ENCODE results near the gene SLC5A5.
"Not testable (repeated sequence)": the region's sequence is repeated elsewhere in the genome, so short reads cannot be mapped to it uniquely, and the experiment has no call there.

SLC5A5 gene

GRCh38 chr19:17872251-17873001, 681 bp downstream of the SLC5A5 start:
- peak; percentile 41 for DNase-seq

GRCh38 chr19:17873786-17874757, 2.3 kb downstream of the SLC5A5 start:
- DNase-seq: peak; percentile 67

DNA sequence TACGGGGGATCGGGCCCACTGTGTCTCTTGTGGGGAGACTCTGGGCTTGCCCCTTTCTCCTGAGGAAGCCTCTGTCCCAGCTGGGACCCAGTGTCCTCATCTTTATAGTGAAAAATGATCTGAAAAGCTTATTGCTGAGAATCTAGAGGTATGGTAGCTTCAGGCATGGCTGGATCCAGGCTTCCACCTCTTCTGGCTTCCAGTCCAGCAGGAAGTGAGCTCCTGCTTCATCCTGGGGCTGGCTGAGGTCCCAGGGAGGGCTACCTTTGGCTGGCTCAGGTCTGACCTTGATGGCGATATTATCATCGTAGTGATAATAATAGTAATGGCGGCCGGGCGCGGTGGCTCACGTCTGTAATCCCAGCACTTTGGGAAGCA, 3.0 kb downstream of the SLC5A5 start:
- no peak for DNase-seq

GRCh38 chr19:17877696-17878095, 6.0 kb downstream of the SLC5A5 start:
- DNase-seq: no peak

GRCh38 chr19:17879466-17879865, 7.7 kb downstream of the SLC5A5 start:
- no peak for DNase-seq

GRCh38 chr19:17881701-17882100, 10.0 kb downstream of the SLC5A5 start:
- DNase-seq: no peak

- no peak for DNase-seq
Observed at GRCh38 chr19:17883627-17884410, 12.1 kb downstream of the SLC5A5 start.

GRCh38 chr19:17886515-17886914, 14.8 kb downstream of the SLC5A5 start:
- DNase-seq: no peak

DNA sequence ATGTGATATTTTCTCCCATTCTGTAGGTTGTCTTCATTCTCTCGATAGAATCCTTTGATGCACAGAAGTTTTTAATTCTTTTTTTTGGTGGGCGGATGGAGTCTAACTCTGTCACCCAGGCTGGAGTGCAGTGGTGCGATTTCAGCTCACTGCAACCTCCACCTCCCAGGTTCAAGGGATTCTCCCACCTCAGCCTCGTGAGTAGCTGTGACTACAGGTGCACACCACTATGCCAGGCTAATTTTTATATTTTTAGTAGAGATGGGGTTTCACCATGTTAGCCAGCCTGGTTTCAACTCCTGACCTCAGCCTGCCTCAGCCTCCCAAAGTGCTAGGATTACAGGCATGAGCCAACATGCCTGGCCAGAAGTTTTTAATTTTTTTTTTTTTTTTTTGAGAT, 15.5 kb downstream of the SLC5A5 start:
- not testable (repeated sequence) for DNase-seq

DNA sequence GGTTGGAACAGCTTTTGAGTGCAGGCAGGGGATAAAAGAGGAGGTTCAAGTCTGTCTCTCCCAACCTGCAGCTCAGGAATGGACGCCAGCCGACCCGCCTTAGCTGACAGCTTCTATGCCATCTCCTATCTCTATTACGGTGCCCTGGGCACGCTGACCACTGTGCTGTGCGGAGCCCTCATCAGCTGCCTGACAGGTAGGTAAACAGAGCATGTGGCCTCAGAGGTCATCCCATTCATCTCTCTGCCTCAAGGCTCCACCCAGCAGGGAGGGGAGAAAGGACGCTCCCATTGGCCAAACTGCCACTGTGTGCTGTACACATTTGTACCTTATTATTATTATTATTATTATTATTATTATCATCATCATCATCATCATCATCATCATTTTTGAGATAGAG, 16.5 kb downstream of the SLC5A5 start:
- no peak for DNase-seq

GRCh38 chr19:17889609-17890214, 18.0 kb downstream of the SLC5A5 start:
- no peak for DNase-seq

DNA sequence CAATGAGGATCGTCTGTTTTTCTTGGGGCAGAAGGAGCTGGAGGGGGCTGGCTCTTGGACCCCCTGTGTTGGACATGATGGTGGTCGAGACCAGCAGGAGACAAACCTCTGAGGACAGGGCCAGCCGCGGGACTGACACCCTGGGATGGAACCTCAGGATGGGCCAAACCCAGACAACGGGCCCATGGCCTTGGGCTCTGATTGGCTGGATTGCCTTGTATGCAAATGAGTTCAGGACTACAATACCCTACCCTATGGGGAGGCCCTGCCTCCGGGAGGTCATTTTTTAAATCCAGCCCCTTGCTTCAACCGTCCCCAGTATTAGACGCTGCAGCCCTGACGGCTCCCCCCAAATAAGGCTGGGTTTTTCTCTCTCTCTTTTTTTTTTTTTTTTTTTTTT, 22.0 kb downstream of the SLC5A5 start:
- DNase-seq: no peak

DNA sequence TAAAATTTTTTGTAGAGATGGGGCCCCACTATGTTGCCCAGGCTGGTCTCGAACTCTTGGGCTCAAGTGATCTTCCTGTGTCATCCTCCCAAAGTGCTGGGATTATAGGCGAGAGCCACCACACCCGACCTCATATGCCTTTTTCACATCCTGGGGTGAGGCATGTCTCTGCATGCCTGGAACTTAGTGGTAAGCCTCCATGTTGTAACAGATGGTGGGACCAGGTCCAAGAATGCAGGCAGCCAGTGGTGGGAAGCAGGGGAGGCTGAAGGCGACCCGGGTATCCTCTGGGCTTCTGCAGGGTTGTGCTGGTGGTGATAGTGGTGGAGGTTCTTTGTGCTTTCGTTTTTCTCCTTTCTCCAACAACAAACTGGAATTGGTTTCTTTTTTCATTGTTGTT, 31.0 kb downstream of the SLC5A5 start:
- DNase-seq: no peak

- no peak for DNase-seq
Observed at GRCh38 chr19:17908244-17908643, 36.5 kb downstream of the SLC5A5 start.

GRCh38 chr19:17909003-17909732, 37.4 kb downstream of the SLC5A5 start:
- DNase-seq: no peak

- DNase-seq: no peak
Observed at GRCh38 chr19:17910791-17911360, 39.1 kb downstream of the SLC5A5 start.

DNA sequence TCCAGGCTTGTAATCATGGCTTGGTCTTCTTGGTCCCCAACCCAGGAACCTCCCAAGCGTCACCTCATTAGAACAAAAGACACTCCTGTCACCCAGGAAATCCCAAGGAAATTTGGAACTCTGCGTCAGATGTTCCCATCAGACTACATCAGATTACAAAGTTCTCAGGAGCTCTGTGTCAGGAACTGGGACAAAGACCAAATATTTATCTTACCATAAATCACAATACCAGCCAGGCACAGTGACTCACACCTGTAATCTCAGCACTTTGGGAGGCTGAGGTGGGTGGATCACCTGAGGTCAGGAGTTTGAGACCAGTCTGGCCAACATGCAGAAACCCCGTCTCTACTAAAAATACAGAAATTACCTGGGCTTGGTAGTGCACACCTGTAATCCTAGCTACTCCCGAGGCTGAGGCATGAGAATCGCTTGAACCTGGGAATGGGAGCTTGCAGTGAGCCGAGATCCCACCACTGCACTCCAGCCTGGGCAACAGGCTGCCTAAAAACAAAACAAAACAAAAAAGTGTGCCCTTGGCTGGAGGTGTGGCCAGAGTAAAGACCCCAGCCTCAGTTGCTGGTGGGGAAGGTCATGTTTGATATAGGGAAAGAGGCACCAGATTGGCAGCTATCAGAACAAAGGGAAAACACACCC, 44.3 kb downstream of the SLC5A5 start:
- no peak for DNase-seq

DNA sequence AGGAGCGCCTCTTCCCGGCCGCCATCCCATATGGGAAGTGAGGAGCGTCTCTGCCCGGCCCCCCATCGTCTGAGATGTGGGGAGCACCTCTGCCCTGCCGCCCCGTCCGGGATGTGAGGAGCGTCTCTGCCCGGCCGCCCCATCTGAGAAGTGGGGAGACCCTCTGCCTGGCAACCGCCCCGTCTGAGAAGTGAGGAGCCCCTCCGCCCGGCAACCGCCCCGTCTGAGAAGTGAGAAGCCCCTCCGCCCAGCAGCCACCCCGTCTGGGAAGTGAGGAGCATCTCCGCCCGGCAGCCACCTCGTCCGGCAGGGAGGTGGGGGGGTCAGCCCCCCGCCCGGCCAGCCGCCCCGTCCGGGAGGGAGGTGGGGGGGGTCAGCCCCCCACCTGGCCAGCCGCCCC, 46.4 kb downstream of the SLC5A5 start:
- not testable (repeated sequence) for DNase-seq

DNA sequence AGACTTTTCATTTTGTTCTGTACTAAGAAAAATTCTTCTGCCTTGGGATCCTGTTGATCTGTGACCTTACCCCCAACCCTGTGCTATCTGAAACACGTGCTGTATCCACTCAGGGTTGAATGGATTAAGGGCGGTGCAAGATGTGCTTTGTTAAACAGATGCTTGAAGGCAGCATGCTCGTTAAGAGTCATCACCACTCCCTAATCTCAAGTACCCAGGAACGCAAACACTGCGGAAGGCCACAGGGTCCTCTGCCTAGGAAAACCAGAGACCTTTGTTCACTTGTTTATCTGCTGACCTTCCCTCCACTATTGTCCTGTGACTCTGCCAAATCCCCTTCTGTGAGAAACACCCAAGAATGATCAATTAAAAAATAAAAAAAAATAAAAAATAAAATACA, 47.4 kb downstream of the SLC5A5 start:
- DNase-seq: not testable (repeated sequence)

DNA sequence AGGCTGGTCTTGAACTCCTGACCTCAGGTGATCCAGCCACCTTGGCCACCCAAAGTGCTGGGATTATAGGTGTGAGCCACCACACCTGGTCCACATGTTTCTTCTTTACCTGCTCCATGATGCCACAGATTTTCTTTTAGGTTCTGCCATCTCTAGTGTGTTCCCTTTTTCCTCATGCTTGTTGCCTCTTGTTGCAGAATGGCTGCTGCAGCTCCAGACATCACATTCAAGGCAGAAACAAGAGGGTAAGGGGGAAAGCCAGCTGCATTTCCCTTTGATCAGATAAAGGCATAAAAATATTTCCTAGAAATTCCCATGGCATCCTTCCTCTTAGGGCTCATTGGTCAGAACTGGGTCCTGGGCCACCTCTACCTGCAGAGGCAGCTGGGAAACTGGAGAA, 48.8 kb downstream of the SLC5A5 start:
- no peak for DNase-seq

DNA sequence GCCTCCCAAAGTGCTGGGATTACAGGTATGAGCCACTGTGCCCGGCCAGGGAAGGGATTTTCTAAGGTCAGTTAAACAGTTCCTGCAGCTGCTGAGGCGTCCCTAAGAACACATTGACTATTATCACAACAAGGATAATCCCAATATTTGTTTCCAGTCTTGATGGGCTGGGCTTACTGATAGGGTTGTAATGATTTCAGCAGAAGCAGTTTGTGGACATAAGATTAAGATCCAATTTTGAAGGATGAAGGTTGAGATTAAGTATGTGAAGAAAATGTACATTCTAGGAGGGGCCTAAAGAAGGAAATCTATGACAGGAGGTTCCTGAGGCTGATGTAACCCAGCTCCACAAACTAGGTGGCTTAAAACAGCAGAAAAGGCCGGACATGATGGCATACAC, 50.4 kb downstream of the SLC5A5 start:
- DNase-seq: no peak
